Loucy (cell line): Measurements from ENCODE around the gene RECQL5.

ENCODE experiments used
- CTCF ChIP-seq: fragments of 200-600 bp; sonication (generic); conservative IDR thresholded peaks from 2 replicates; pipeline ENCODE4 v1.5.1; 2014; ENCODE audit warnings: mild to moderate bottlenecking, antibody characterized with exemption, low read length
- EZH2phosphoT487 ChIP-seq: fragments of 200-600 bp; IDR thresholded peaks from 2 replicates; pipeline ENCODE4 v1.6.1; 2018; ENCODE audit warnings: antibody characterized with exemption, mild to moderate bottlenecking, moderate library complexity, borderline replicate concordance

GRCh38 chr17:75695830-75696271 lies 28.9 kb upstream of the RECQL5 start:
- TF ChIP-seq EZH2phosphoT487 = no peak
- TF ChIP-seq CTCF = no peak
